AG08395 (cell line): ENCODE data around the gene GRIK1.

Experiments
- DNase-seq: peaks from one replicate; pipeline ENCODE4 v3.0.0; 2012; ENCODE audit warnings: mixed read lengths, low spot score

Gene GRIK1

DNA sequence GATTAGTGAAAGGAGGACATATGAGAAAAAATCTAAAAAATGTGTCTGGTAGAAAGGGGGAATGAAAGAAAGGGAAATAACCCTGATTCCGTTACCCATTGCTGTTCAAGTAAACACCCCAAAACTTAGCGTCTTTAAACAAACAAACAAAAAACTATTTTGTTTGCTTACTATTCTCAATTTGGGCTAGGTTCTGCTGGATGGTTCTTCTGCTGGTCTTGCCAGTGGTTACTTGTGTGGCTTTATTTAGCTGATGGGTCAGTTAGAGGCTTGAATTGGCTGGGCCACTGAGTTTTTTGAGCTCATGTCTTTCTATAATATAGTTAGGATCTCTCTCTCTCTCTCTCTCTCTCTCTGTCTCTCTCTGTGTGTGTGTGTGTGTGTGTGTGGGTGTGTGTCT, 112.1 kb downstream of the GRIK1 start:
- no peak for DNase-seq

DNA sequence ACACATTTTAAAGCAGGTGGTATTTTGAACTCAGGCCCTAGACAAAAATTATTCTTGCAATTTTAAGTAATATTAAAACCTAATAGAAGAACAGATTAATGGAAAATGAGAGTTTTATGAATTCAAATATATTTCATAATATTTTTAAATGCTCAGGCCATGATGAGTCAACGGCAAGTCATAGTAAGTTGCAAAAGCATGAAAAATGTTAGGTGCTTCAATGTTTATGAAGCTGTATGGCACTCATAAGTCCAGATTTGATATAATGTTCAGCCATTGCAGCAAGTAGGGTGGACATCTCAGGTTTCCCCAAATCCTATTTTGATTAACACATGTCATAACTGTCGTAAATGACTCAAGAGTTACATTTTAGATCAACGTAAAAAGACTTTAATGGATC, 112.6 kb downstream of the GRIK1 start:
- no peak for DNase-seq

DNA sequence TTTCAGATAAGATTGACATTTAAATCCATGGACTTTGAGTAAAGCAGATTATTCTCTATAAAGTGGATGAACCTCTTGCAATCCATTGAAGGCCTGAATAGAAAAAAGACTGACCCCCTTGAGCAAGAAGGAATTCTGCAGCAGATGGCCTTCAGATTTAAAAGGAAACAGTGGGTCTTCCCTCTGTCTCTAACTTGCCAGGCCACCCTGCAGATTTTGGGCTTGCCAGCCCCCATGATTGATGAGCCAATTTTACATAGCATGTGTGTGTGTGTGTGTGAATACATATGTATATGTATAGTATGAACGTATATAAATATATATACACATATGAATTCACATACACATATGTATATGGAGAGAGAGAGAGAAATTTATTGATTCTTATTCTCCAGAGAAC, 113.4 kb downstream of the GRIK1 start:
- DNase-seq = no peak

DNA sequence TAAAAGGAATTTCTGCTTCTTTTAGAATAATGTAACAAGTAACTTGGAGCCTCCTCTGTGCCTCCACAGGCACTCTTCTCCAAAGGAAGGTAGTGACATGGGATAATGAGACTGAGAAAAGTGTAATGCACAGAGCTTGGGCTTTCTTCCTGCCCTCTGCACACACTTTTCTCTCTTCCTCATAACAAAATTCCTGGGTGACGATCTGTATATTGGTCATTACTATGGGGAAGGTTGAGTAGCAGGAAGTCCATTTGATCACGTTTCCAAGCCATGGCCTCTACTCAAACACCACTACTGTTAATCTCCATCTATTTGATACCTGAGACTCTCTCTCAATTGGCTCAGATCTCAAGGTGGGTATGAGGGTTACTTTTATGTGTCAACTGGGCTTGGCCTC, 113.9 kb downstream of the GRIK1 start:
- DNase-seq = no peak

DNA sequence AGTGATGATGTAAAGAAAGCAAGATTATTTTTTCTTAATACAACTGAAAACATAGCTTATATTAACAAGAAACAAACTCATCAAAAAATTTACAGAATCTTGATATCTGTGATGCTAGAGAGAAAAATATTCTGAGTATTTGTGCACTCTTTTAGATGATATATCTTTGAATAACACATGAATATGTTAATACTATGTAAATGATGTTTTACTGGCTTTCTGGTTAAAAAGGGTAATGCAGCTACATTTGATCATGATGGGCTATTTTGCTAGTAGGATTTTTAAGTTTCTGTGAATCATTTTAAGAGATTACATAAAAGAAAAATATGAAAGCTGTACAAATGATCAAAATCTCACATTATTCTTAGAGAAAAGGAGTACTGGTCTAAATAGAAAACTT, 114.5 kb downstream of the GRIK1 start:
- DNase-seq = no peak

DNA sequence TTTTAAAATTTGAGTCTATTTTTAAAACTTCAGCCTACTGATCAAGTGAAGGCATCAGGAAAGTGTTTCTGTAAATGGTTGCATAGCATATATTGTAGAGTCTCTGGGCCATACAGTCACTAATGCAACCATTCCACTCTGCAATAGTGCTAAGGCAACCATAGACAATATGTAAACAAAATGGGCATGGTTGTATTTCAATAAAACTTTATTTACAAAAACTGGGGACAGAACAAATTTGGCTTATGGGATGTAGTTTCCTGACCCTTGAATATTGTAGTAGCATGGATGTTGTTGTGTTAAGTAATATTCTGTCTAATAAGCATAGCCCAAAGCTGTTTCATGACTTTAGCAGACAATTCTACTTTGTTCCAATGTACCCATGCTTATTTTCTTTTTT, 117.7 kb downstream of the GRIK1 start:
- DNase-seq = no peak

DNA sequence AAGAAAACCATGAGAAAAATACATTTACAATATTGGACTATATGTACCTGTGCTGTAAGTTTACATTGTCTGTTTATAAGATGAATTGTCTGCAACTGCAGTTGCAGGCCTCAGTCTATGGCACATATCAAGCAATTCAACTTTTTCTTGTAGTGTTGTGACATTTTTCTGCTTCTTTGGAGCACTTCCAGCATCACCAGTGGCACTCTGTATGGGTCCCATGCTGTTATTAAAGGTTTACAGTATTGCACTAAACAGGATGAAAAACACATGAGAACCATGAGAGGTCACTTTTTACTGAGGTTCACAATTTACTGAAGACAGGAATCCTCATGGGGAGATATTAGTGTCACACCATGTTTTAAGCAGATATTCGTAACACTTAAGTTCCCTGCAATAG, 118.6 kb downstream of the GRIK1 start:
- no peak for DNase-seq

DNA sequence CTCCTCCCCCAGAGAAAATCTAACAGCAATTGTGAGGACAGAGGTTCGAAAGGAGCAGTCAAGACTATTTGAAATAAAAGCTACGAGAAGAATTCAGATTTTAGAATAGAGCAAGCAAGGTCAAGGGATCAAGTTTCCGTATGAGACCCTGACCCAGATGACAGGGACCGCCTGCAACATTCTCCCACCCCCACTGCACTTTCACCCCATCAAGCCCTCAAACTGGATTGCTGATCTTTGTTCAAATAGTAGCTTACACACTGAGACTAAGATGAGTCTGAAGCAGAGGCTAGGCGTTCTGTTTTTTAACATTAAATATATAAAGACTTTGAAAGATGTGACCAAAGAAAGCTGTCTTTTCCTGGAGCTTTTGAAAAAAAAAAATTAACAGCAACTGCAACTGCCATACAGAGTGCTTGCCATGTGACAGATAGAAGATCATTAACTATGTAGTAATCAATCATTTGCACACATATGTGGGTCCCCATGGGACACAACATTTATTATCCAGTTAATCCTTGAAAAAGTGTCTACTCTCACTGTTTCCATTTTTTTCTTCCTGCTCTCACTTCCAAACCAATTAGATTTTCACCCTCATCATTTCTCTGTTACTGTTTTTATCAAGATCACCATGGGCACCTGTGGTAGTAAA, 120.0 kb downstream of the GRIK1 start:
- DNase-seq = no peak

DNA sequence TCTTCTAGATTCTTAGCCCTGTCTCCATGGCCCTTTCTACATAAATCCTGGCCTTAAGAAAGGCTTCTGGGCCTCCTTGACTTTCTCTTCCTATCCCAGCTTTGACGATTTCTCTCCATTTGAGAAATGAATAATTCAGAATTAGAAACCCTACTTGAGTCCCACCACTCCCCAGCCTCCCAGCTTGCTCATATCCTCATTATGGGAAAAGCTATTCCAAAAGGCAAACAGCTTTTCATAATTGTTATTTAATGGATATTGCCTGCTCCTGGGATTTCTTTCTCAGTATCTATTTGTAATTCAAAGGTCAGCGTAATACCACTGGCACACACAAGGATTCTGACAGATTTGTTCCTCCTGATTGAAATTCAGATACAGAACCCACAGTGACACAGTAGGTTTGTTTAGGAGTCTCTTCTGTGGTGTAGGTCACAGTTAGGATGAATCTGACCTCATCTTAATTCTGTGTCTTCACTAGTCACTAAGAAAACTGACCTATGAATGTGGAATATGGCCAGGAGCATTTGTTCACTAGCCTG, 121.3 kb downstream of the GRIK1 start:
- no peak for DNase-seq

DNA sequence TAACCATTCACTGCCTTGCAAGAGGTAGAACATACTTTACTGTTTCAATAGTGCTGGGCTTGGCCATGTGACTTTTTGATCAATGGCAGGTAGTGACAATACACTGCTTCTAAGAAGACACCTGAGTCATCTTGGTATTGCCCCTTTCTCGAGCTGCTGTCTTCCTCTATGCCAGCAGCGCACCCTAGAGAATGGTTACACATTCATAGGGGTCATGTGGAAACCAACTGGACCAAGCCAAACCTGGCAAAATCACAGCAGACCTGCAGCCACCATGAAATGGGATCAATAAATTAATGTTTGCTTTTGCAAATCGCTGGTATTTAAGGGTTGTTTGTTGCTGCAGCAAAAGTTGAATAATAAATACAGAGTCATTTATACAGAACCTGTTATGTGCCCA, 122.3 kb downstream of the GRIK1 start:
- DNase-seq = no peak

DNA sequence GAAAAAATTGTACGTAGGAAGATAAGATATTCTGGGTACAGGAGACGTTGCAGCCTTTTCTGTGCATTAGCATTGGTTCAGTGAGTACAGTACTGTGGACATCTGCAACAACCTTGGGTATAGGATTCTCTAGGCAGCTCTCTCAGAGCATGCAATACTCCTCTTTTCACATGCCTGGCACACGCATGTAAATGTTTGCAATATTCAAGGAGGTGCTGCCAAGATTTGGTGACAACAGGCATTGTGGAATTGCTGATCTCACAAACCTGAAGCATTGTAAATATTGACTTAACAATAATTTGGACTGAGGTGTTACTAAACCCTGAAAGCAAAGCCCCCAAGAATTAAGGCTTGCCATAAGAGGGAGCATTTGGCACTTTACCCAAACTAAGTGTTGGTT, 126.8 kb downstream of the GRIK1 start:
- no peak for DNase-seq

DNA sequence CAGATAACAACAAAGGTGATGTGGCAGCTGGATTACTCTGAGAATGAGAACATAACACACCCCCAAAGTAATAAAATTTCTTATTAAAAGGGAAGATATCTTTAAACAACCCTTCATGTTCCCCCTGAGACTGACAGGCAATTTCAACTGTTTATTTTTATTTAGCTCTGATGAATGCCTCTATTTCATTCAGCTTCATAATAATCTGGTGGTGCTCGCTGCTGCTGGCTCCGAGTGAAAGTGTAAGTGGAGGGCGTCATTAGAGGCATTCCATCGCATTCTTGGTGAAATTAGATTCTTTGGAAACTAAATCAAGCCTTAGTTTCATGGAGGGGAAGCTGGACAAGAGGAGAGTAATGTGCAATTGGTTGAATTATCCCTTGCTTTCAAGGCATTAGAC, 128.9 kb downstream of the GRIK1 start:
- no peak for DNase-seq

DNA sequence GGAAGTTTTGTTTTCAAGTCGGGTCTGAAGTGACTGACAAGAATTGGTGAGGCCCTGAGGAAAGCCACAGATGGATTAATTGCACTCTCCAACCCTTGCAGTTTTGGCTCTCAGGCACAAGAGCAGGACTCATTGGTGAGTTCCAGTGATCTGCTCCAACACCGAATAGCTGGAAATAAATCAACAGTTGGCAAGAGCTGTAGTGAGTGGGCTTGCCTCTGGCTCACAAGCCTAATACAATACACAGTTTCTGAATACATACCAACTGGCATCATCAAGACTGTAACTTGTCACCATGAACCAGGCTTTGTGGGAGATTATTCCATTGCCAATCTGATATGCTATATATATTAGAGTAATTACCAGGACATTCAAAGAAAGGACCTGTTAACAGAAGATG, 131.6 kb downstream of the GRIK1 start:
- no peak for DNase-seq

DNA sequence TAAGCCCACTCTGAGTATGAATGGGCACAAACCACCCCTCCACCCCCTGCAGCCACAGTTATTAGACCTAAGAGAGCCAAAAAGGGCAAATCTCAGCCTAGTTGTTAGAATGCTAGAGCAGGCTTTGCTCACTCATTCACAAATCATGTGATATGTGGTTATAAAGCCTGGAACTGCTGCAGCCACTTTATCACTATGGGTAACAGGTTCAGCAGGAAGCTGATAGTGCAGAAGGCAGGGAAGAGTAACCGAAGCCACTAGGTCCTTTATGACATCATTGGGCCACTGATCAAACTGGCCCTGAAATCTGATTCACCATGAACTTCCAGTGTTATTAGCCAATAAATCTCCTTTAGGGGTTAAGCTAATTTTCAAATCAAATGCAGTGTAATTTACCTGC, 134.7 kb downstream of the GRIK1 start:
- no peak for DNase-seq

DNA sequence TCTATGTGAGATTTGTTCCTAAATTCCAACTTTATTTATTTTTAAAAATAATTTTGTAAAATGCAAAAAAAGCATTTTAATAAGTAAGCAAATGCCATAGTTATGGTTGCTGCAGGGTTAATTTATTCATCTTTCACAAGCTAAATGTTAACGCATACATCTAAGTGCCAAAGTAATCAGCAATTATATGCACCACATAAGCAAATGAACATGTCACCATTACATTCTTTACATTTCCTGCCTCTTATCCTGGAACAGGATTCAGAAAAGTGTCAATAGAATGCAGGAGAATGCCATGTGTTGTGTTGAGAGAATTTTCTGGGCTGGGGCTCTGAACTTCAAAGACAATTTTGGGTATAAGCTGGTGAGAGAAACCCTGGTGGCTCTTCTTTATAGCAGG, 136.6 kb downstream of the GRIK1 start:
- no peak for DNase-seq

DNA sequence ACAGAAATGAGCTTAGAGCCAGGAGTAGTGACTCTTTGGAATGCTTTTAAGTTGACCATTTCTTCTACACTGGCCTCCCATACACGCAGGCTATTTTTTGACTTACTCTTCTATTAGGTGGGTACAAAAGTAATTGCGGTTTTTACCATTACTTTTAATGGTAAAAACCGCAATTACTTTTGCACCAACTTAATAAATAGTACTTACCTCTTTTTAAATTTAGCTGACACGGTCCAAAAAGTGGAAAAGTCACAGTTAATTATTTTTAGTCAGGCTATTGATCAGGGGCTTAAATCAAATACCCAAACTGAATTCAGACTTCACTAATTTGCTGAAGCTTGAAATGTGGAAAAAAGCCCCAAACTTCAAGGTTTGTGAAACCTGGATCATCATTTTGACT, 138.7 kb downstream of the GRIK1 start:
- DNase-seq = no peak

DNA sequence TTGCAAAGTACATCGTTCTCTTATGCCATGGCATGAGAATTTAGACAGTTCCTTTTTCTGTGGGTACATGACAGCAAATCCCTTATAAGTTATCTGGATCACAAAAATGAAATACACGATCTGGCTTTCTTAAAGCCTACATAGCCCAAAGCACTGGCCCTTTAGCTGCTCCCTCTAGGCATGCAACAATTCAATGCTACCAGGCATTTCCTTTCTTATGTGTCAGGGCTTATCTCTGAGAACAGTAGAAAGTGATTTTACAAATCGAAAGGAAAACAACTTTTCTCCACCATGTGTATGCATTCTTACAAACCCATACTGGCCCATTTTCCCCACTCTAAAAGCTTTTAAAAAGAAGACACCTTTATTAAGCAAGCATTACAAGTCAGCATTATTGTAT, 139.7 kb downstream of the GRIK1 start:
- DNase-seq = no peak

DNA sequence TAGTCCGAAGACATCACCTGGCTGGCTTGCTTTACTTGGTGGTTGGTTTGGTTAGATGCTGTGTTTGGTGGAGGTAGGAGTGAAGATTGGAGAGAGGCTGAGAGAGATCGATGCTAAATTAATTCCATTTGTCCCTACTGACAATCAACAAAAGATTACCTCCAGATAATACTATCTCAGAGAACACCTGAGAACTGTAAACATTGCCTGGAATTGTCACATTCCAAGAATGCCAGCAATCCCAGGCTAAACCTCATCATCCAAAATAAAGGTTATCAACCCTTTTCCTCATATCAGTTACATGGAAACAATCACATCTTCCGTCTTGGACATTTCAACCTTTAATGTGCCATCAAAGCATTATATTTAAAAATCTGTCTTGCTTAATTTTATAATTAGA, 141.0 kb downstream of the GRIK1 start:
- no peak for DNase-seq

DNA sequence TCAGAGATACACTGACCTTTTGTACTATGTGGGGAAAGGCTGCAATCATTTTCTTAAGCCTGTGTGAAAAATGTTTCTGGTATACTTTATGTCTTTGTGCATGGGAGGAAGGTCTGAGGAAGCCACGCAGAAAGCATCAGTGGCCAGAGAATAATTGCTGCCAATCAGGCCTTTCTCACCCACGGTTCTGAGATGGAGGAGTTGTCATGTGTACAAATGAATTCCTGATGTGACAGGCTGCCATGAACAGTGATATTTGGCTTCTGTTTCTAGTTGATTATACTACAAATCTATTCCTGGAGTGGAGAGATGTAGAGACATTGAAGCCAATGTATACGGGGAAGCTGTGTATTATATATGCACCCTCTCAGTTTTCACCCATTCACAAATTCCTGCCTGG, 142.6 kb downstream of the GRIK1 start:
- DNase-seq = no peak

DNA sequence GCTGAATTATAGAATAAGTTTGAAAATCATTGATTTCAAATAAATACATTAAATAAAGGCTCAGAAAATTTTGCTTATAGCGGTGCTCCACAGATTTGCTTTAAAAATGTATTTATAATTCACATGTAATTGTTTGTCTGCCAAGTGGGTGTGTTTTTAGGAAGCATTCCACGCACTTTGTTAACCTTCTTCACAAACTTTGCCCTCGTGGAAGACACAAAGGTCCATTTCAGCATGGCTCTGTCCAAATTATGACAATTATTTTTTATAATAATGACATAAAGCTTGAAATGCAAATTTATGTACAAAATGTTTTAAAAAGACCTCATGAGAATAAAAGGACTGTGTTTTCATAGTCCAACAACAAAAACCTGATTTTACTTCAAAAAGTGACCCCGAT, 146.1 kb downstream of the GRIK1 start:
- DNase-seq = no peak

DNA sequence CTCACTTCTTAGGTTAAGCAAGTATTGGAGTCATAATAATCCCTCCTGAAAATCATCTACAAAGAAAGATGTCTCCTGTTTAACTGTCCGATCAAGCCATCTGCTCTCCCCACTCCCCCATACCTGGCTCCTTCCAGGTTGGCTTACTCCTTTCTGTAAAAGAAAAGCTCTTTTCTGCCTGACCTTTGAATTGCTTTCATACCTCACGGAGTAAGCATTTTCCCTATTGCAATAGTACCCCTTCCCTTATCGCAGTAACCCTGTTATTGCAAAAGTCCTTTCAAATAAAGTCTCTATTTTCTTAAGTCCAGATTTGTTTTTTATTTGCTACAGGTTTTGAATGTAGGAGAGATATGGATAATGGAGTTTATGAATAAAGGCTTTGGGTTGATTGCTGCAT, 150.4 kb downstream of the GRIK1 start:
- DNase-seq = no peak

DNA sequence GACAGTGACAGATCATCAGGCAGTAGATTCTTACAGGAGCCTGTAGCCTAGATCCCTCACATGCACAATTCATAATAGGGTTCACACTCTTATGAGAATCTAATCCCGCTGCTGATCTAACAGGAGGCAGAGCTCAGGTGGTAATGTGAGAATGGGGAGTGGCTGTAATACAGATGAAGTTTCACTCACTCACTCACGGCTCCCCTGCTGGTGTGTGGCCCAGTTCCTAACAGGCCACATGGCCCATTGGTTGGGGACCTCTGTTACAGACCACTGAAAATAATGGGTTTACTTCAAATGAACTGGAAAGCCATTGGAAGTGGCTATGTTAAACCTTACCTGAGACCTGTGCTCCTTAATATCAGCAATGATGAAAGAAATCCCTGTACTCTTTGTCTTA, 151.0 kb downstream of the GRIK1 start:
- DNase-seq = no peak

DNA sequence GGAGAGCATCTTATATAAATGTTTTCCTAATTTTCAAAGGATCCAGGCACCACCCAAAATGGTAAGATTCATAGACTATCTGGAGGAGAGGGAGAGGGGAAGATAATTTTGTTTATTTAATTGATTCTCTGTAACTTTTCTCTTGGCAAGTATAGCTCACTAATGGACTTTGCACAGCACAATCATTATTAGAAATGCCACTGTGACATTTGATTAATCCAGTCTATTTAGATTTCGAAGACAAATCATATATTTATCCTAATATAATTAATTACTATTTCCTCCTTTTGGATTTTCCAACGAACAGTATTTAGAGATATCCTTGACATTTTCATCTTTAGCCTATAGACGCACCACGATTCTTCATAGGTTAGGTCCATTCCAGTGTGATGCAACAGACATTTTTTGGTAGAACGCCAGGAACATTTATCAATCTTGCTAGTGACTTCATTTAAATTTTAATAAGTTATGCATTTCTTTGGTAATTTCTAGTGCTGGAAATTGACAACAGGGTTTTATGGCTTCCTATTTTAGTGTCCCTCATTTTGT, 152.4 kb downstream of the GRIK1 start:
- no peak for DNase-seq
